Astrocyte (in vitro differentiated cells and primary cell): ENCODE measurements around the gene ACSM2A. TPM values are rescaled to one million over a fixed set of nuclear protein-coding genes. Genes with fewer than 3 reads are reported as not detected.

Experiments
- DNase-seq: peaks from one replicate; pipeline ENCODE4 v3.0.0-alpha.2; 2010; ENCODE audit warnings: low read depth
- FAIRE-seq: peaks from 2 replicates; lab custom pipeline; 2011; peaks lifted over from hg19 to GRCh38; lab: Jason Lieb, UNC
- H2AFZ ChIP-seq: 2 replicates; pipeline ENCODE4 v1.6.0; 2012; ENCODE audit warnings: low read depth, low read length, inconsistent platforms
- H3K27ac ChIP-seq: 2 replicates; pipeline ENCODE4 v1.5.1; 2011; ENCODE audit warnings: low read depth, low read length, inconsistent platforms
- H3K27me3 ChIP-seq: 2 replicates; pipeline ENCODE4 v1.6.0; 2011; ENCODE audit warnings: low read length, inconsistent platforms; ENCODE audit not compliant: insufficient read depth
- H3K36me3 ChIP-seq: 2 replicates; pipeline ENCODE4 v1.5.1; 2011; ENCODE audit warnings: low read length, inconsistent platforms; ENCODE audit not compliant: insufficient read depth
- H3K4me1 ChIP-seq: 2 replicates; pipeline ENCODE4 v1.5.1; 2011; ENCODE audit warnings: low read length, inconsistent platforms; ENCODE audit not compliant: insufficient read depth
- H3K4me2 ChIP-seq: 2 replicates; pipeline ENCODE4 v1.6.0; 2012; ENCODE audit warnings: low read length, inconsistent platforms
- H3K4me3 ChIP-seq: 2 replicates; pipeline ENCODE4 v1.5.1; 2011; ENCODE audit warnings: low read depth, mild to moderate bottlenecking, low read length, inconsistent platforms; ENCODE audit not compliant: insufficient read depth
- H3K79me2 ChIP-seq: 2 replicates; pipeline ENCODE4 v1.6.0; 2012; ENCODE audit warnings: mild to moderate bottlenecking, low read length, inconsistent platforms; ENCODE audit not compliant: insufficient read depth
- H3K9ac ChIP-seq: 2 replicates; pipeline ENCODE4 v1.6.0; 2012; ENCODE audit warnings: mild to moderate bottlenecking, low read length, inconsistent platforms
- H3K9me3 ChIP-seq: 2 replicates; pipeline ENCODE4 v1.5.1; 2012; ENCODE audit warnings: low read depth, mild to moderate bottlenecking, low read length, inconsistent platforms; ENCODE audit not compliant: insufficient read depth
- H4K20me1 ChIP-seq: 2 replicates; pipeline ENCODE4 v1.6.0; 2012; ENCODE audit warnings: low read length, inconsistent platforms; ENCODE audit not compliant: insufficient read depth
- H3K27ac Mint-ChIP-seq: one replicate; pipeline ENCODE4 v1.8.0; 2021; ENCODE audit warnings: mild to moderate bottlenecking, mixed read lengths; ENCODE audit not compliant: unreplicated experiment
- H3K27me3 Mint-ChIP-seq: one replicate; pipeline ENCODE4 v1.8.0; 2021; ENCODE audit warnings: low read depth, mixed read lengths; ENCODE audit not compliant: unreplicated experiment
- H3K36me3 Mint-ChIP-seq: one replicate; pipeline ENCODE4 v1.8.0; 2021; ENCODE audit warnings: low read depth, mixed read lengths; ENCODE audit not compliant: unreplicated experiment
- H3K4me1 Mint-ChIP-seq: one replicate; pipeline ENCODE4 v1.8.0; 2021; ENCODE audit warnings: low read depth, mixed read lengths; ENCODE audit not compliant: unreplicated experiment
- H3K4me3 Mint-ChIP-seq: one replicate; pipeline ENCODE4 v1.8.0; 2021; ENCODE audit warnings: mild to moderate bottlenecking, moderate library complexity, mixed read lengths; ENCODE audit not compliant: unreplicated experiment
- H3K9me3 Mint-ChIP-seq: one replicate; pipeline ENCODE4 v1.8.0; 2021; ENCODE audit warnings: mild to moderate bottlenecking, mixed read lengths; ENCODE audit not compliant: unreplicated experiment
- EZH2 ChIP-seq: IDR thresholded peaks from 2 replicates; pipeline ENCODE4 v1.6.1; 2012; ENCODE audit warnings: mild to moderate bottlenecking, low read length, inconsistent platforms; ENCODE audit not compliant: insufficient read depth
- total RNA-seq: library from RNA; stranded (reverse); gene quantifications from 2 replicates; pipeline ENCODE4 v1.2.1, GENCODE V29; 2021
- TF ChIP-seq, protein P1 (sequence below): IDR thresholded peaks from 2 replicates; pipeline ENCODE4 v1.5.1; 2011; ENCODE audit warnings: low read depth, mild to moderate bottlenecking, inconsistent platforms, low read length, moderate library complexity; ENCODE audit not compliant: insufficient read depth

ACSM2A gene
- total RNA-seq, 1 donor from 2014 or later, result 0.14 TPM

DNA sequence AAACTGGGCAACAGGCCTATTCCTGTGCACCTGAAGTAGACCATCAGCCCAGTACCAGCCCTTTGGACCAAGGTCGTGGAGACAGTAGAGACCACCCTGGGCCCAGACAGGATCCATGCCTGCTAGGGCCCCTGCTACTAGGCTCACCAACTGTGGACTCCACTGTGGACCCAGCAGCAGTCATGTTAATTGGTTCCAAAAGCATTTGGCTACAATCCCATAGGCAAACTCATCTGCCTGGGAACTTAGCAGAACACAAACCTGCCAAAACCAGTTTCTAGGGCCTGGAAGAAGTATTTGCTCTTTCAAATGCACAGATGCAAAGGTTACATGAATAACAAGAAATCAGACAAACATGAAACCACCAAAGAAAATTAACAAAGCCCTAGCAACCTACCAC lies 53.1 kb downstream of the ACSM2A start:
- H3K27ac Mint-ChIP-seq, result no peak overlapping the region
- H3K4me1 Mint-ChIP-seq, result no peaks in the 10 kb centered on the region
- no peak overlapping the region for H3K4me3 Mint-ChIP-seq
- Histone ChIP-seq H3K9me3 (peaks cover 3% of the 10 kb centered on the region), H3K4me1 (no peaks in the 10 kb centered on the region), H3K27ac (no peak overlapping the region), H3K79me2 (no peaks in the 10 kb centered on the region), H3K4me2 (no peak overlapping the region), H3K4me3 (no peak overlapping the region), H3K36me3 (no peaks in the 10 kb centered on the region), H3K9ac (no peak overlapping the region), H3K27me3 (no peaks in the 10 kb centered on the region), H2AFZ (no peak overlapping the region), H4K20me1 (no peaks in the 10 kb centered on the region)
- H3K27me3 Mint-ChIP-seq, result peaks cover 2% of the 10 kb centered on the region
- peaks cover 3% of the 10 kb centered on the region for H3K9me3 Mint-ChIP-seq
- DNase-seq (no peak), FAIRE-seq (no peak)
- no peaks in the 10 kb centered on the region for H3K36me3 Mint-ChIP-seq
- TF ChIP-seq, protein P1, sequence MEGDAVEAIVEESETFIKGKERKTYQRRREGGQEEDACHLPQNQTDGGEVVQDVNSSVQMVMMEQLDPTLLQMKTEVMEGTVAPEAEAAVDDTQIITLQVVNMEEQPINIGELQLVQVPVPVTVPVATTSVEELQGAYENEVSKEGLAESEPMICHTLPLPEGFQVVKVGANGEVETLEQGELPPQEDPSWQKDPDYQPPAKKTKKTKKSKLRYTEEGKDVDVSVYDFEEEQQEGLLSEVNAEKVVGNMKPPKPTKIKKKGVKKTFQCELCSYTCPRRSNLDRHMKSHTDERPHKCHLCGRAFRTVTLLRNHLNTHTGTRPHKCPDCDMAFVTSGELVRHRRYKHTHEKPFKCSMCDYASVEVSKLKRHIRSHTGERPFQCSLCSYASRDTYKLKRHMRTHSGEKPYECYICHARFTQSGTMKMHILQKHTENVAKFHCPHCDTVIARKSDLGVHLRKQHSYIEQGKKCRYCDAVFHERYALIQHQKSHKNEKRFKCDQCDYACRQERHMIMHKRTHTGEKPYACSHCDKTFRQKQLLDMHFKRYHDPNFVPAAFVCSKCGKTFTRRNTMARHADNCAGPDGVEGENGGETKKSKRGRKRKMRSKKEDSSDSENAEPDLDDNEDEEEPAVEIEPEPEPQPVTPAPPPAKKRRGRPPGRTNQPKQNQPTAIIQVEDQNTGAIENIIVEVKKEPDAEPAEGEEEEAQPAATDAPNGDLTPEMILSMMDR, result no peak
- TF ChIP-seq EZH2, result no peak

DNA sequence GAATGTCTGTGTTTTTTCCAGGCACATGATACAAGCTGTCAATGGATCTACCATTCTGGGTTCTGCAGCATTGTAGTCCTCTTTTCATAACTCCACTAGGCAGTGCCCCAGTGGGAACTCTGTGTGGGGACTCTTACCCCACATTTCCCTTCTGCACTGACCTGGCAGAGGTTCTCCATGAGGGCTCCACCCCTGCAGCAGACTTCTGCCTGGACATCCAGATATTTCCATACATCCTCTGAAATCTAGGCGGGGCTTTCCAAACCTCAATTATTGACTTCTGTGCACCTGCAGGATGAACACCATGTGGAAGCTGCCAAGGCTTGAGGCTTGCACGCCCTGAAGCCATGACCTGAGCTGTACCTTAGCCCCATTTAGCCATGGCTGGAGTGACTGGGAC lies 56.0 kb downstream of the ACSM2A start:
- Histone ChIP-seq H3K9ac (no peak overlapping the region), H4K20me1 (no peaks in the 10 kb centered on the region), H3K9me3 (peaks cover 3% of the 10 kb centered on the region), H3K4me2 (no peak overlapping the region), H3K27me3 (no peaks in the 10 kb centered on the region), H3K79me2 (no peaks in the 10 kb centered on the region), H3K4me3 (no peak overlapping the region), H3K27ac (no peak overlapping the region), H3K4me1 (no peaks in the 10 kb centered on the region), H3K36me3 (no peaks in the 10 kb centered on the region), H2AFZ (no peak overlapping the region)
- FAIRE-seq (no peak), DNase-seq (no peak)
- no peaks in the 10 kb centered on the region for H3K4me1 Mint-ChIP-seq
- H3K27me3 Mint-ChIP-seq, result peaks cover 2% of the 10 kb centered on the region
- H3K9me3 Mint-ChIP-seq, result peaks cover 7% of the 10 kb centered on the region
- H3K4me3 Mint-ChIP-seq, result no peak overlapping the region
- H3K36me3 Mint-ChIP-seq, result no peaks in the 10 kb centered on the region
- TF ChIP-seq, protein P1, result no peak
- TF ChIP-seq EZH2, result no peak
- H3K27ac Mint-ChIP-seq, result no peak overlapping the region

DNA sequence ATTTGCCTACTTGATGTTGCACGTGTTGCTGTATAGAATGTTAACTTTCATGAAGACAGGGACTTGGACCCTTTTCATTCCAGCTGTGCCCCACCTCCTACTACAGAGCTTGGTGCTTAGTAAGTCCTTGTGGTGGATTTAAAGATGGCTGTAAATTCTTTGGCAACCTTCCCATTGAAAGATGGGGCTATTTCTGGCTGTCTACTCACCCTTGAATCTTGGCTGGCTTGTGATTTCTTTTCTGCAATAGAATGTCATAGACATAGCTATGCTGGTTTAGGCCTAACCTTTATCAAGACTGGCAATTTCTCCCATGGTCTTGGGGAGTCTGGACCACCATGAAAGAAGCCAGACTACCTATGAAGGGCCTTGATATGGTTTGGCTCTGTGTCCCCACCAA lies 59.0 kb downstream of the ACSM2A start:
- no peak overlapping the region for H2AFZ ChIP-seq
- H3K79me2 ChIP-seq, result no peaks in the 10 kb centered on the region
- H3K36me3 Mint-ChIP-seq, result no peaks in the 10 kb centered on the region
- no peak overlapping the region for H3K9ac ChIP-seq
- peaks cover 7% of the 10 kb centered on the region for H3K9me3 Mint-ChIP-seq
- H3K27ac Mint-ChIP-seq, result no peak overlapping the region
- H3K9me3 ChIP-seq, result peaks cover 3% of the 10 kb centered on the region
- no peaks in the 10 kb centered on the region for H3K27me3 ChIP-seq
- no peaks in the 10 kb centered on the region for H3K4me1 ChIP-seq
- no peak overlapping the region for H3K4me3 Mint-ChIP-seq
- peaks cover 13% of the 10 kb centered on the region for H3K27me3 Mint-ChIP-seq
- no peak for TF ChIP-seq EZH2
- TF ChIP-seq, protein P1, result no peak
- FAIRE-seq (no peak), DNase-seq (no peak)
- H3K4me1 Mint-ChIP-seq, result no peaks in the 10 kb centered on the region
- no peaks in the 10 kb centered on the region for H3K36me3 ChIP-seq
- H3K4me2 ChIP-seq, result no peak overlapping the region
- H3K27ac ChIP-seq, result no peak overlapping the region
- no peak overlapping the region for H3K4me3 ChIP-seq
- H4K20me1 ChIP-seq, result no peaks in the 10 kb centered on the region
